NCI-H1105 treated with DMSO at 0.1 percent for 48 hours (cell line): ENCODE results near the gene GALT.

ENCODE experiments used
- DNase-seq: peaks from one replicate; lab custom pipeline; 2025; lab: John Stamatoyannopoulos, UW

The GALT gene

DNA sequence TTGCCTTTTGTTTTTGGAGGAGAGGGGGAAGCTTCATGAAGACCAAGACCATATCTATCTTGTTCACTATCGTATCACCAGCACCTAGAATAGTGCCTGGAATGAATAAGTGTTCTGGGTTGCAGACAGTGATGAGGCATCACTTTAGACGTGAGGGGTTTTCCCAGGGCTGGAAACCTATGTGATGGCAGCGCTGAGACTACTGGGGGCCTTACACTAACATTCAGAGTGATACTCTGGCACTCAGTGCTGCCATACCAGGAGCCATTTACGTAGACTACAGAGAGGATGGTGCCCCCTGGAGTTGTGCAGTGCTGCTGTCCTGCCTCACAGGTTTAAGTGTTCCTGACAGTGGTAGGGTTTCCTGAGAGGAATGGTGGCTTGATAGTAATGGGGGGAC, 37.7 kb downstream of the GALT start:
- DNase-seq = no peak

DNA sequence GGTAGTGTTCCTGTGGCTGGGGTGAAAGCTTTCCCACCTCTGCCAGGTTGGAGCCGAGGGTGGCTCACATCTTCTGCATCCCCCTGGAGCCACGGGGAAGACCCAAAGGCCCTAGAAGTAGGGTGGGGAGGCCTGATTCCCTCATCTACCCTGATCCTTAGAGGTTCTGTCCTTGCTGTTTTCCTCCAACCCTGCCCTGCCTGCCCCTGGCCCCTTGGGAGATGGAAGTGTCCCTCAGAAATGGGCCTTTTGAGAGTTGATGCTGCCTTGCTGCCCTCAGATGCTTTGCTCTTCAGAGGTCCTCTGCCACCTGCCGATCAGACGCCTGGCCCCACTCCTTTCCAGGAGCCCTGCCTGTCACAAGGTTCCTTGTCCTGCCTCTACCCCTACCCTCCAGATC, 38.3 kb downstream of the GALT start:
- no peak for DNase-seq

DNA sequence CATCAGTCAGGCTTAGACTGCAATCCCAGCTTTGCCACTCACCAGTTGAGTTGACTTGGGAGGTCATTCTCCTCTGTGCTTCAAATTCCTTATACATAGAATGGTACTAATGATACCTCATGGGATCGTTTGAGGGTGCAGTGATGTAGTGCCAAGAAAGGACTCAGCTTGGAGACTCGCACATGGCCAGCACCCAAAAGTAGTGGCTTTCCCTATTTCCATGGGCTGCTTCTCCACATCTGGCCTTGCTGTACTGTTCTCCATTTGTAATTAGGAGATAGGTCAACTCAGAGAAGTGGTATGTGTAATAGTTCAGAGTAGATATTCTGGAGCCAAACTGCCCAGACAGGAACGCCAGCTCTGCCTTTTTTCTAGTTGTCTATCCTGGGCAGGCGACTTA, 39.1 kb downstream of the GALT start:
- no peak for DNase-seq

DNA sequence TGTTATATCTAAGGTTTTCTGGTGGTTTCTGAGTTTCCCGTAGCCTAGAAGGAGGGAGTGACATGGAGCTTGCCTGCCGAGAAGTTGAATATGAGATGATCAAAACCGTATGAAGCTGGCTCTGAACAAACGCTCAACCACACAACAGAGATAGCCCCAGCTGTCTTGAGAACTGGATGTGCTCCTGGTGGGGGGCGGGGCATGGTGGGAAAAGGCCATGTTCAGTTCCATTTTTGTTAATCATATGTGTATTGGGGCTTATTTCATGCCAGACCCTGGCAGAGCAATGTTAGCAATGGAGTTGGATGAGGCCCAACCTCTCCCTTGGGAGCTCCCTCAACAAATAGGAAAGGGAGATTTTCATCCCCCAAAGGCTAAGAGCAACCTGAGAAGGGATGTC, 39.8 kb downstream of the GALT start:
- no peak for DNase-seq

DNA sequence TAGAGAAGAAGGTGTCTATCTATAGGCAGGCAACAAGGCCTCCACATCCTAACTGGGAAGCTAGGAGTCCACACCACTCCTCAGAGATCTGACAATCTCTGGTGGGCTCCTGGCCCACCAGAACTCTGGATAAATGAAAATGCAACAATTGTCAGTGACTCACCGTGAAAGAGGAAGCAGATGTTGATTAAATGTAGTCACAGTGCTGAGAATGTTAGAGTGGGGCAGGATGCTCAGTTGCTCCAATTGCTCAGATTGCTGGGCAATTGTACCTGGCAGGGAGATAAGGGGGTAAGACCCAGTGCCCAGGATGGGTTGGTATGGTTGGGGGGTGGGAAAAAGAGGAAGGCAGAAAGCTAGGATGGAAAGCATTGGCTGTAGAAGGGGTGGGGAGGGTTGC, 40.3 kb downstream of the GALT start:
- no peak for DNase-seq

DNA sequence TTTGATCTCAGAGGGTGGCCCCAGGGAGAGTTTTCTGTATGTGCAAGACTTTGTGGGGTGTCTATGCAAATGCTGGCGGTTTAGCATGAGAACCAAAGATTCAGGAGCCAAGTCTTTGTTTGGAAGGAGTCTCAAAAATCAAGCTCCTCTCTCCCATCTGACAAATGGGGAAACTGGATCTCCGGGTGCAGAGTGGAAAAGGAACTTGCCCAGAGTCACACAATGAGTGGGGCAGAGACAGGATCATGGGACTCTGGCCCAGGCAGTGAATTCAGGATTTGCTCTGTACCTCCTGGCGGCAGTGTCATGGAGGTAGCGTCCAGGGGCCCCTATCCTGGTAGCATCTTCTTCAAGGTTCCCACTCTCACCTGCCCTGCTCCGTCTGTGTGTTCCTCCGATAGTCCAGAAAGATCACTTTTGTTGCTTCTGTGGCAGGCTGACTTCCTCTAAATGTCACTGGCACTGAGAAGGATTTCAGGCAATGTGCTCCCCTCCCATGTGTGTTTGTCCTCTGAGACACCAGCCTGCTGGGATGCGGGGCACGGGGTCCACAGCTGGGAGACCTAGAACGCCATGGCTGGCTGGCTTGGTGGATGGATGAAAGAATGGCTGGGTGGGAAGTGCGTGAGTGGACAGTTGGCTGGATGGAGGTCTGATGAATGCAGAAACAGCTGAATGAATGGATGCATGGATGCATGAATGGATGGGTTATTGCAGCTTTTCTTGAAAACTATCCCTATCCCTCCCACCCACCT, 41.0 kb downstream of the GALT start:
- DNase-seq = no peak

DNA sequence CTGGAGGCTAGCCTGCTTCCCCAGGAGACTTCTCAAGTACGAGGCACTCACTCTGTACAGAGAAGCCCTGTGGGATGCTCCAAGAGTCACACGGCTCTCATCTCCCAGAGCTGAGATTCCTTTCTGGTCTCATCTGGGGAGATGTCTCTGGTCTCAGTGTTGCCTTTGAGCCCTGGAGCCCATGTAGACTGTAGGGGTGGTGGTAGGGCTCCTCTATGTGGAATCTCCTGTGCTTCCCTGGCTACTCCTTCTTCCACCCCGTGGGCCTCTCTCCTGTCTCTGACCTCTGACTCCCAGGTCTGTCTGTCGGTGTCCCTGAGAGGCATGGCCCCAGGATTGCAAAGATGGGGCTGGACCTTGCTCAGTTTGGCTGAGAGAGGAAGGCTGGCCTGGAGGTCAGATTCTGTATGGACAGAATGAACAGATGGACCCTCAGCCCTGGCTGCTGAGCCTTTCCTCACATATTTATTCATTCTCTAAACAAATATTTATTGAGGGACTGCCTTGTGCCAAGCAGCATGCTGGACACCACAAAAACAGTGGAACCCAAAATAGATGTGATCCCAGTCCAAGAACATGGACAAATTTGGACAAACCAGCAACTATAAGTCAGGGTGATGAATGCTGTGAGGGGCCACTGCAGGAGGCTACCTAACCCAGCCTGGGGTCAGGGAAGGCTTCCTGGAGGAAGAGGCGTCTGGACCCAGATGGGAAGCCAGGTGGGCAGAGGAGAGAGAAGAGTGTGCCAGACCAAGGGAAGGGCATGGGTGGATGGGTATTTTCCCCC, 42.0 kb downstream of the GALT start:
- no peak for DNase-seq

DNA sequence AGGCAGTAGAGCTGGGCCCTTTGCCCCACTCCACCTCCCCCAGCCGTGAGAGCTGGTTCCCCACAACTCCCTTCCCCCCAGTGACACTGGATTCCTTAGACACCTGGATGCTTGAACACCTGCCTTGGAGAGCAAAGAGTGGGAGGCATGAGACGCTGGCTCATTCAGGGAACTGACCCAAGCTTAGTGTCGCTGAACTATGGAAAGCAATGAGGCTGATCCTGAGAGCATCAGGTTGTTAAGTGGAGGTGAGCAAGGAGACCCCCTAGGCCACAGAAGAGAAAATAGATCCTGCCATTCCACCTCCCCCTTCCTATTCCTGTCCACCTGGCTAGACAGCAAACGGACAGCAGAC, 42.6 kb downstream of the GALT start:
- no peak for DNase-seq

DNA sequence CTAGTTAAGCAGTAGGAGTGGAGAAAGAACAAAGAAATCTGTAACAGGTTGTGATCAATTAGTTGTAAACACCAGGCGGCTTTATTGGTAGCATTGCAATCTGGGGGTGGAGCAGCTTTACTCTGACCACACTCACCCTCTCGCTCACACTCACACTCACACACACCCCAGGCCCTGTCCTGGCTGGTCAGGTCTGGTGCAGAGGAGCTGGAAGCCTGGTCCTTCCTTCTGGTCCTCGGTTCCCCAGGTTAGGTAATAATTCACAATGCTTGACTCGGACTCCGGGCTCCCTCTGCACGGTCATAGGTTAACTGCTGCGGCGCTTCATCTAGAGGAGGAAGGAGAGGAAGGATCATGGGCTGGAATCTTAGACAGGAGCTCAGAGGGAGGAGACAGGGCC, 43.0 kb downstream of the GALT start:
- no peak for DNase-seq

DNA sequence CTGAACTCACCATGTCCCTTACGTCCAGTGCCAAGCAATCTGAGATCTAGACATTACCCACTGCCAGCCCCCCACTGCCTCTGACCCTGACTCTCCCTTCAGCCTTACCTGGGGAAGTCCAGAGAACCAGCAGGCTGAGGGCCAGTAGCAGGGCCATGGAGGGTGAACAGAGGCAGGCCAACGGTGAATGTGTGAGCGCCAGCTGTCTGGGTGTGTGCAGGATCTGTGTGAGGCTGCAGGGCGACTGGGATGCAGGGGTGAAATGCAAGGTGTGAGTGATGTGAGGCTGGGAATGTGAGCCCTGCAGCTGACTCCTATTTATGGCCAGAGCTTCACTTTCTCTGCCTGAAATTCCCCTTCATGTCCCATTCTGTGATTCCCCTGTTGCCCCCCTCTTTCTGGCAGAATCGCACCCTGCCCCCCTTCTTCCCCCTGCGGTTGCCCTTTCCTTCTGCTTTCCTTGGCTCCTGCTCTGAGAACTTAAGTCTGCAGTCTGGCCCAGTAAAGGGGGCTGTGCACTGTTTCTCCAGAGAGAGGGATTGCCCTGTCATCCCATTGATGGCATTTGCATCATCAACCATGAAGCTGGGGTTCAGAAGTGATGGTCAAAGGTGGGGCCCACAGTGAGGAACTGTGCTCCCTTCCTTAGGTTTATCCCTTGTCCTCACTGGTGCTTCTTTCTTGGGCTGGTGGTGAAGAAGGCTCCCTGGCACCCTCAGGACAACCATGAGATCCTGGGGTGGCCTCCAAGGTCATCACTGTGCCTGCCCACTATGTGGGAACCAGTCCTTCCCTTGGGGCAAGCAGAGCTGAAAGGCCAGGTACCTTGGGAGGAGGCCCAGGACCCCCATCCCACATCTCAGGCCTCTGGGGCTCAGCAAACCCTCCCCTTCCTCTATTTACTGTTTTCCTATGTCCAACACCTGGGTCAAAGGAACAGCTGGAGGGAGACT, 44.8 kb downstream of the GALT start, which contains the start of gene CCL19:
CCL19 (minus strand) TSS at position 294 of the 953 bp plus-strand sequence; CDS start at position 157, 137 bp downstream.
- no peak for DNase-seq

DNA sequence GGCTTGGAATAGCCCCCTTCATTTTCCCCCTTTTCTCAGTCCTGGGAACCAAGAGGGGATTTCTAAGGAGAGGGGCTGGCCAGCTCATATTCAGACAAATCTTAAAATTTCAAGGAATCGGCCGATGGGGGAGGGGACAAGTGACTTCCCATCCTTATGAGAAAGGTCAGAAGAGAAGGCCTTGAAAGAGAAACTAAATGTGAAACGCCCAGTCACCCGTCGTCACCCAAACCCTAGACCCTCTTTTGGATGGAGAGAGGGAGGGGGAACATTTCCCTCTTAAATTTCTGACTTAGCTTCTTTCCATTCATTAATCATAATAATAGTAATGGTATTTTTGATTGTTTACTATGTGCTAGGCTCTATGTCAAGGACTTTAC, 45.5 kb downstream of the GALT start:
- no peak for DNase-seq

DNA sequence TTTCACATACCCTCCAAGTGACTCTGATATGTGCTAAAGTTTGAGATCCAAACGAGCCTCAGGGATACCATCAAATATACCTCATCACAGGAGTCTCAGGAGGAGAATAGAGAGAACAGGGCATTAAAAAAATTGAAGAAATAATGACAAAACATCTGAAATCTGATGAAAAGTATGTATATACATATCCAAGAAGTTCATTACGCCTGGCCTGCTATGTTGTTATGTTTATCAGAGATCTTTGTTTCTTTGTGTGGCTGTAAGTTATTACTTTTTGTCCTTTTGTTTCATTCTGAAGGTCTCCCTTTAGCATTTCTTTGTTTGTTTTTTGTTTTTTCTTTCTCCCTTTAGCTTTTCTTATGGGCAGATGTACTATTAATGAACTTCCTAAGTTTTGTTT, 47.1 kb downstream of the GALT start:
- no peak for DNase-seq

DNA sequence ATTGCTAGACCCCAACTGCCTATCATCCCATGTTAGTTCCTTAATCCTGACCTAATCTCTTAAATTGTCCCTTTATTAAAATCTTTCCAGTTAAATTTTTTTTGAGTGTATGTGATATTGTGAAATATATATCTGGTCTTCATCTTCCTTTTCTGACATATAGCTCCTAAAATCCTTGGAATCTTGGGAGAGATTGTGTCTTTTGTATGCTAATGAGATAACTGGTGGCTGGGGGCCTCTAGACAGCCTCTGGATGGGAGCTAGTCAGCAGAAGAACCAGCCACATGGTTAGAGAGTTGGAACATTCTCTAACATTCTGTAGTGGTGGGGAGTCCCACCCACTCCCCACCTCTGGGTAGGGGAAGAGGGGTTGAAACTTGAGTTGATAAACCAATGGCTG, 48.3 kb downstream of the GALT start:
- DNase-seq = no peak
